DOHH2 (cell line): ENCODE data around the gene ATP6V1G3.
A peak's percentile ranks its signal among the peaks of the same experiment; 100 is the strongest.

Experiments used
- H3F3A ChIP-seq: fragments of 200-600 bp; sonication (generic), shearing (Covaris generic); 2 replicates; pipeline ENCODE4 v1.6.0; 2016; ENCODE audit warnings: antibody characterized with exemption, mild to moderate bottlenecking; ENCODE audit not compliant: control insufficient read depth, insufficient read depth
- H3K27ac ChIP-seq: fragments of 200-600 bp; sonication (generic); 2 replicates; pipeline ENCODE4 v1.5.1; 2014; ENCODE audit warnings: low read depth, mild to moderate bottlenecking, low read length, moderate library complexity
- H3K27me3 ChIP-seq: fragments of 200-600 bp; sonication (generic); 2 replicates; pipeline ENCODE4 v1.6.1; 2014; ENCODE audit warnings: mild to moderate bottlenecking, low read length, mixed read lengths; ENCODE audit not compliant: control insufficient read depth
- H3K36me3 ChIP-seq: fragments of 200-600 bp; sonication (generic); 2 replicates; pipeline ENCODE4 v1.6.1; 2014; ENCODE audit warnings: mild to moderate bottlenecking, low read length, moderate library complexity, mixed read lengths; ENCODE audit not compliant: control insufficient read depth
- H3K4me1 ChIP-seq: fragments of 200-600 bp; sonication (generic); 2 replicates; pipeline ENCODE4 v1.6.1; 2014; ENCODE audit warnings: mild to moderate bottlenecking, low read length, mixed read lengths; ENCODE audit not compliant: control insufficient read depth
- H3K4me2 ChIP-seq: fragments of 200-600 bp; sonication (generic); 2 replicates; pipeline ENCODE4 v1.6.0; 2014; ENCODE audit warnings: mild to moderate bottlenecking, low read length, moderate library complexity
- H3K4me3 ChIP-seq: fragments of 200-600 bp; sonication (generic); 2 replicates; pipeline ENCODE4 v1.5.1; 2014; ENCODE audit warnings: mild to moderate bottlenecking, low read length, mixed read lengths
- H3K79me2 ChIP-seq: fragments of 200-600 bp; sonication (generic); 2 replicates; pipeline ENCODE4 v1.6.1; 2014; ENCODE audit warnings: mild to moderate bottlenecking, low read length, mixed read lengths; ENCODE audit not compliant: control insufficient read depth
- H3K9me2 ChIP-seq: fragments of 200-600 bp; sonication (generic); replicated peaks from 2 replicates; pipeline ENCODE4 v1.6.1; 2014; ENCODE audit warnings: mild to moderate bottlenecking, low read length, mixed read lengths; ENCODE audit not compliant: control insufficient read depth
- H3K9me3 ChIP-seq: fragments of 200-600 bp; sonication (generic); 2 replicates; pipeline ENCODE4 v1.6.1; 2014; ENCODE audit warnings: antibody characterized with exemption, low read length, mixed read lengths; ENCODE audit not compliant: control insufficient read depth, insufficient read depth
- H4K20me1 ChIP-seq: fragments of 200-600 bp; sonication (generic); 2 replicates; pipeline ENCODE4 v1.6.0; 2014; ENCODE audit warnings: low read depth, mild to moderate bottlenecking, antibody characterized with exemption, low read length, moderate library complexity; ENCODE audit not compliant: control insufficient read depth, insufficient read depth
- EZH2phosphoT487 ChIP-seq: fragments of 200-600 bp; sonication (generic); IDR thresholded peaks from 2 replicates; pipeline ENCODE4 v1.6.1; 2017; ENCODE audit warnings: borderline replicate concordance, mild to moderate bottlenecking, antibody characterized with exemption, low read length, moderate library complexity, mixed read lengths
- TF ChIP-seq, protein P1 (sequence below): fragments of 200-600 bp; sonication (generic); IDR thresholded peaks from one replicate; pipeline ENCODE4 v1.5.1; 2014; ENCODE audit warnings: antibody characterized with exemption, mild to moderate bottlenecking, low read depth, low read length; ENCODE audit not compliant: poor library complexity, severe bottlenecking

ATP6V1G3 gene

DNA sequence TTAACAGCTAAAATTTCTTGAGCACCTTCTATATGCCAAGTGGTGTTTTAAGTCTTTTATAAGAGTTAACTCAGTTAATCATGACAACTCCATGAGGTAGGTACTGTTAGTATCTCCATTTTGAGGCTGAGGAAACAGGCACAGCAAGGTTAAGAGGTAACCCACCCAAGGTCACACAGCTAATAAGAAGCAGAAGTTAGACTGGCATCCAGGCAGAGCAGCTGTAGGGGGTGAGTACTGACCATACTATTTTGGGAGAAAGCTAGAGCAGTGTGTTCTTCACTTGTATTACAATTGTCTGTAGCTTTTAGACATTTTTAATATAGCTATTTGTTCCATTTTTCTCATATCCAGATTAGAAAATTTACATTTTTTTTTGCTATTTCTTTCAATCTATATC lies 4.8 kb downstream of the ATP6V1G3 start:
- no peaks in the 10 kb centered on the region for H4K20me1 ChIP-seq
- no peaks in the 10 kb centered on the region; the same call in 1 of the 2 replicates for H3K36me3 ChIP-seq
- H3K9me3 ChIP-seq, result no peaks in the 10 kb centered on the region
- H3K27ac ChIP-seq, result peak overlapping the region; percentile 80
- H3K79me2 ChIP-seq, result no peaks in the 10 kb centered on the region
- H3F3A ChIP-seq, result peaks cover 12% of the 10 kb centered on the region
- no peaks in the 10 kb centered on the region for H3K9me2 ChIP-seq
- H3K4me3 ChIP-seq, result peak overlapping the region; percentile 16
- H3K27me3 ChIP-seq, result no peaks in the 10 kb centered on the region
- H3K4me1 ChIP-seq, result peaks cover 95% of the 10 kb centered on the region
- peak overlapping the region; percentile 53 for H3K4me2 ChIP-seq
- TF ChIP-seq EZH2phosphoT487, result no peak
- TF ChIP-seq, protein P1, sequence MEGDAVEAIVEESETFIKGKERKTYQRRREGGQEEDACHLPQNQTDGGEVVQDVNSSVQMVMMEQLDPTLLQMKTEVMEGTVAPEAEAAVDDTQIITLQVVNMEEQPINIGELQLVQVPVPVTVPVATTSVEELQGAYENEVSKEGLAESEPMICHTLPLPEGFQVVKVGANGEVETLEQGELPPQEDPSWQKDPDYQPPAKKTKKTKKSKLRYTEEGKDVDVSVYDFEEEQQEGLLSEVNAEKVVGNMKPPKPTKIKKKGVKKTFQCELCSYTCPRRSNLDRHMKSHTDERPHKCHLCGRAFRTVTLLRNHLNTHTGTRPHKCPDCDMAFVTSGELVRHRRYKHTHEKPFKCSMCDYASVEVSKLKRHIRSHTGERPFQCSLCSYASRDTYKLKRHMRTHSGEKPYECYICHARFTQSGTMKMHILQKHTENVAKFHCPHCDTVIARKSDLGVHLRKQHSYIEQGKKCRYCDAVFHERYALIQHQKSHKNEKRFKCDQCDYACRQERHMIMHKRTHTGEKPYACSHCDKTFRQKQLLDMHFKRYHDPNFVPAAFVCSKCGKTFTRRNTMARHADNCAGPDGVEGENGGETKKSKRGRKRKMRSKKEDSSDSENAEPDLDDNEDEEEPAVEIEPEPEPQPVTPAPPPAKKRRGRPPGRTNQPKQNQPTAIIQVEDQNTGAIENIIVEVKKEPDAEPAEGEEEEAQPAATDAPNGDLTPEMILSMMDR, result no peak

- Histone ChIP-seq H3K4me3 (peak overlapping the region; percentile 46), H3K9me3 (no peaks in the 10 kb centered on the region), H3K4me2 (peak overlapping the region; percentile 53), H3F3A (peaks cover 17% of the 10 kb centered on the region), H3K36me3 (no peaks in the 10 kb centered on the region; the same call in 1 of the 2 replicates), H3K27ac (peak overlapping the region; percentile 80), H3K79me2 (no peaks in the 10 kb centered on the region), H4K20me1 (no peaks in the 10 kb centered on the region), H3K27me3 (no peaks in the 10 kb centered on the region), H3K9me2 (no peaks in the 10 kb centered on the region), H3K4me1 (peaks cover 97% of the 10 kb centered on the region)
- TF ChIP-seq, protein P1, result no peak
- no peak for TF ChIP-seq EZH2phosphoT487
Observed at GRCh38 chr1:198534548-198535418, 5.7 kb downstream of the ATP6V1G3 start.

DNA sequence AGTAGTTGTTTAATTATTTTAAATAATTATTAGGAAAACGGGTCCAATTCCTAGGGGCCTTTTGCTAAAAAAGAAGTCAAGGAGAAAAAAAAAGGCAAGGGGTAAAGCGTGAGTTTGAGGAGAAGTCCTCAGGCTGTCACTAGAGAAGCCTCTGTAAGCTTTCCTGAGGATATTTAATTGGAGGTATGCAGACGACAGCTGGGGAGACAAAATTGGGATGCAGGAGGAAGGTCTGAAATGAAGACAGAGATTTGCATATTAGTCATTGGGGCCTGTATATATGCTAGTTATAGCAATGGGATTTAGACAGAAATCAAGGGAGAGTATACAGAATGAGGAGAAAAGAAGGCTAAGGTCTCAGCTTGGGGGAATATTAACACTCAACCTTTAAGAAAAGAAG lies 8.6 kb downstream of the ATP6V1G3 start:
- Histone ChIP-seq H3K4me3 (peak overlapping the region; percentile 17), H3K27ac (peak overlapping the region; percentile 28), H3K79me2 (no peaks in the 10 kb centered on the region), H3F3A (peaks cover 17% of the 10 kb centered on the region), H4K20me1 (no peaks in the 10 kb centered on the region), H3K27me3 (no peaks in the 10 kb centered on the region), H3K9me2 (no peaks in the 10 kb centered on the region), H3K4me1 (peaks cover 73% of the 10 kb centered on the region), H3K36me3 (no peaks in the 10 kb centered on the region; the same call in 1 of the 2 replicates), H3K4me2 (peak overlapping the region; percentile 51), H3K9me3 (no peaks in the 10 kb centered on the region)
- TF ChIP-seq, protein P1, result no peak
- TF ChIP-seq EZH2phosphoT487, result no peak
